ENCODE data around the gene PDZD4.

Gene PDZD4

GRCh38 chrX:153806999-153807575 is 23.3 kb downstream of the PDZD4 start:
- DNase-seq (ENCODE audit: low read depth): no peak

GRCh38 chrX:153805436-153805835 is 24.9 kb downstream of the PDZD4 start:
- DNase-seq (ENCODE audit: low read depth): no peak

GRCh38 chrX:153804621-153805020 is 25.7 kb downstream of the PDZD4 start:
- DNase-seq (ENCODE audit: low read depth): no peak

GRCh38 chrX:153804100-153804595 is 26.2 kb downstream of the PDZD4 start:
- DNase-seq (ENCODE audit: low read depth): no peak

DNA sequence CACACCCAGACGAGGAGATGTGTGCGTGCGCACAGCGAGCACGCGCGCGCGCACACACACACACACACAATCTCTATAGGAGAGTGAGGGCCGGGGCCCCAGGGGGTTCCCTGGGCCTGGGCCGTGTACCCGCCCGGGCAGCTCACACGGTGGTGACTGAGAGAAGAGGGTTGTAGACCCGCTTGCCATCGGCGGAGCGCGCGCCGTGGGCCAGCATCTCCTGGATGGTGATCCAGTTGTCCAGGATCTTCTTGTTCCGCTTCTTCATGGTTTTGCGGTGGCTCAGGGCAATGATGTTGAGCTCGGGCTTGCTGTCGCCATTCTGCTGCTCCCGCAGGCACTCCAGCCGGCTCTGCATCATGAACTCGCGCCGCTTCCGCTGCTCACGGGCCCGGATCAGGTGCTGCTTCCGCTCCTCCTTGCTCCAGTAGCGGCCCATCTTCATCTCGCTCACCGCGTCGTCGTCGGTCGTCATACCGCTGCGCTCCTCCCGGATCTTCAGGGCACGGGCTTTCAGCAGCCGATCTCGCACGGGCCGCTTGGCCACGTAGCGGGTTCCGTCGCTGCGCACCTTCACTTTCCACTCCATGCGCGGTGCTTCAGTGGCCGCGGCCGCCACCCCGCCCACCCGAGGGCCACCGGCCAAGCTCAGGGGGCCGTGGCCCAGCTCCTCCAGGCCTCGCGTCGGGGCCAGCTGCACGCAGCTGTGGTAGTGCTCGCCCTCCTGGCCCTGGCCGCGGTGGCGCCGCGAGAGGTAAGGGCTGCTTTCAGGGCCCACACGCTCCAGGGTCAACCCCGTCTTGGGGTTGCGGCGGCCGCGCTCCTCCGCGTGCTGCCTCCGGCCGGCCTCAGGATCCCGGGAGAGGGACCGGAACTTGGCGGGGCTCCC is 26.9 kb downstream of the PDZD4 start:
- no peak for DNase-seq (ENCODE audit: low read depth)

- no peak for DNase-seq (ENCODE audit: low read depth)
Measured at GRCh38 chrX:153802513-153803045, 27.8 kb downstream of the PDZD4 start.

DNA sequence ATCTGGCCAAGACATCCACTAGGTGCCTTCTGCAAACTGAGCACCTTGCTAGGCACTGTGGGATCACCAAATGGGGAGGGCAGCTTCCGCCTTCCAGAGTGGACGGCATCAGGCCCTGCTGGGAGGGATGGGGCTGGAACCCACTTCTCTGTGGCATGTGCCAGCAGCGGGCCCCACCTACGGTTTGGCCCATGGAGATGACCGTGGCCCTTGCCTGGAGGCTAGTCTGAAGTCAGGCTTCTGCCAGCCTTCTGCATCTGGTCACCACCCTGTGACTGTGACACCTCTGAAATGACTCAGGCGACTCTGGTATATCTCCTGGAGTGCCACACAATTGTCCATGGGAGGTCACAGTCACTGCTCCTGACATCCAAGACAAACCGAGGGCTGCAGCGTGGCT is 28.7 kb downstream of the PDZD4 start:
- no peak for DNase-seq (ENCODE audit: low read depth)

DNA sequence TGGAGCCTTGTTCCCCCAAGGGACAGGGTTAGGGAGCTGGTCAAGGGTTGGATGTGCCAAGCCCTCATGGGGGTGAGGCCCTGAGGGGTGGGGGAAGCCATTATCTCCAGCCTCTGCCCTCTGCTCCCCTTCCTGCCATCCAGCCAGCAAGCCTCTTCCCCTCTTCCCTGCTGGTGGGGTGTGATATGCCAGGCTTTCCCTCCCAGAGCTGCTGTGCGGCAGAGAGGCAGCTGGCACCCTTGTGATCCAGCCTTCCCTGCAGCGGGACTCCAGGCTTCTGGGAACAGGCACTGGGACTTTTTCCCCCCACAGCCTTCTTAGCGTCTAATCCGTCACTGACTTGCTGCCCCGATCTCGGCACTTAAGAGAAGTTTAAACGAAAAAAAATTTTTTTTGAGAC is 29.6 kb downstream of the PDZD4 start:
- DNase-seq (ENCODE audit: low read depth): no peak

DNA sequence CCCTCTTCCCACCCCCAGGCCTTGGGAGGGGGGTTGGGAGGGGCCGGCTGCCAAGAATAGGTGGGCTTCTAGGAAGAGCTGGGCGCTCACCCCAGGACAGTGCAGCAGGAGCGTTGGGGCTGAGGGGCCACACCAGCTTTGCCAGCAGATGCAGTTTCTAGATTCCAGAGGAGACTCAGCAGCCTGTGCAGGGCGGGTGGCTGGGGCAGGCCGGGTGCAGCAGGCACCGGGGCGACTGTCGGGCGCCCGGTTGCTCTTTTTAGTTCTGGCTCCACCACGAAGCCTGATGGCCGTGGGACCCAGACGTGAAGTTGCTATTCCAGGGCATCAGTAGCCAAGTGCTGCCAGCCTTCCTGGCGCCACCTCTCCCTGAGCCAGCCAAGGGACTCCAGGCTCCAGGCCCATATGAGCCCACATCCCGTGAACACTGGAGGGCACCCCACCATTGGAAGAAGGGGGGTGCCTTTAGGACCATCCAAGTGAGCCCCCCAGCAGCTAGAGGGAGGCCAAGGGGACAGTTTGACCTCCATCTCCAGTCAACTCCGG is 30.1 kb downstream of the PDZD4 start:
- no peak for DNase-seq (ENCODE audit: low read depth)

DNA sequence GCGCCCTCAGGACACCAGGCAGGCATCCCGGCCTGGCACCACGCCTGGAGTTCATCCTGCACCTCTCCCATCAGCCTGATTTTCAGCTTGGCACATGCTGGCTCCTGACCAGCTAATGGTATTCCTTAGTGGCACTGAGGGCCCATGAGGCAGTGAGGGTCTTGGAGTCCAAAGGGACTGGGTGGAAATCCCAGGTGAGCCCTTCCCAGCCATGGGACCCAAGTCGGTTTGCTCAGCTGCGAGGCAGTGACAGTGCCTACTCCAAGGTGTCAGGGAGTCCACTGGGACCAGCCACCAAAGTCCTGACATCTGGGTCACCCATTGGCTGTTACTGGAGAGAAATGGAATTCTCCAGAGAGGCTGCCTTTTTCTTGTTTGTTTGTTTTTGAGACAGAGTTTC is 31.0 kb downstream of the PDZD4 start:
- no peak for DNase-seq (ENCODE audit: low read depth)

GRCh38 chrX:153797415-153798015 is 32.8 kb downstream of the PDZD4 start:
- no peak for DNase-seq (ENCODE audit: low read depth)

- no peak for DNase-seq (ENCODE audit: low read depth)
Measured at GRCh38 chrX:153794897-153795816, 35.2 kb downstream of the PDZD4 start.

DNA sequence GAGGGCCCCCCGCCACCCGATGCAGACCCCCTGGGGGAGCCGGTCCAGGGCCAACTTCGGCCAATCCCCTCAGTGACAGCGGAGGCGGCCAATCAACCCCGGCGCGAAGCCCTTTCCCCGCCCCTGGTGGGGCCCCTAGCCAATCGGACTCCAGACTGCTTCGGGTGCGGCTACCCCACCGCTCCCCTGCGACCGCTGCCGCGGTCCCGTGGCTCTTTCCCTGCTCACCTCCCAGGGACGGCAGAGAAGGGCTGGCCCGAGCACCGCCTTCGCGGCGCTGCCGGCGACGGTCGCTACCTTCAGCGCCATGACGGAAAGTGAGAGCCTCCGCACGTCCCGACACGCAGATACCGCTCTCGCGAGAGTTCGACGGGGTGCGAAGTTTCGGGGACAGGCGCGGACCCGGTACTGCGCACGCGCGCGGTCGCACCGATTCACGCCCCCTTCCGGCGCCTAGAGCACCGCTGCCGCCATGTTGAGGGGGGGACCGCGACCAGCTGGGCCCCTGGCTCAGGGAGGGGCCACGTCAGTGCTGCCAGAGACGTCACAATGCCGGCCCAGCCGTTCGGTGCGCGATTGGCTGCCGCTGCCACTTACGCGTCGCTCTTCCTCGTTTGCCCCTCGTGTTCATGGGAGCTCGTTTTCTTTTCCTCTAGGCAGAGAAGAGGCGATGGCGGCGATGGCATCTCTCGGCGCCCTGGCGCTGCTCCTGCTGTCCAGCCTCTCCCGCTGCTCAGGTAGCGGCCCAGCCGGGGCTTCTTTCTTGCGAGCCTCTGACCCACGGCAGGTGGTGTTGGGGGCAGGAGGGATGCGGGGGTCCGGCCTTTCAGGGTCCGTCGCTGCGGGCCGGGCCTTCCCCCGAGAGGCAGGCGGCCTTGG is 36.1 kb downstream of the PDZD4 start, which contains the start of the genes IDH3G and SSR4:
TSS of gene IDH3G (minus strand) at position 358 of the 879 bp plus-strand sequence. CDS start at position 309, 49 bp downstream.
TSS of gene SSR4 (plus strand) at position 651 of the 879 bp plus-strand sequence. CDS start at position 671, 20 bp downstream.
- peak; percentile 85 for DNase-seq (ENCODE audit: low read depth)

- DNase-seq (ENCODE audit: low read depth): no peak
Measured at GRCh38 chrX:153793291-153793690, 37.1 kb downstream of the PDZD4 start.

DNA sequence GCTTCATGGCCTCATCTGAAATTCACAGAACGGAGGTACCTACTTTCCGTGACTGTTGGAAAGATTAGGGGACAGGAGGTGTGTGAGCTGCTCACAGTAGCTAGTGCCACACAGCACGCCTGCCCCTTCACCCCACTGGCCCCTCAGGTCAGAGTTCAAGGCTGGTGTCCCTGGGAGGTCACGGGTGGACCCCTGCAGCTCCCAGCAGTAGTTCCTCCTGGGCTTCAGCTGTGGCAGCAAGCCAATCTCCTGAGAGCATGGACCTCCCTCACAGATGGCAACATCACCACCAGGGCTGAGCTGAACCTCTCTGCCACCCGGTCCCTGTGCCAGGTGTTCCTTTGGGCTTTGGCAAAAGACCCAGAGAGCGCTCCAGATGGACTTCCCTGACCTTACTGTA is 38.0 kb downstream of the PDZD4 start:
- no peak for DNase-seq (ENCODE audit: low read depth)

DNA sequence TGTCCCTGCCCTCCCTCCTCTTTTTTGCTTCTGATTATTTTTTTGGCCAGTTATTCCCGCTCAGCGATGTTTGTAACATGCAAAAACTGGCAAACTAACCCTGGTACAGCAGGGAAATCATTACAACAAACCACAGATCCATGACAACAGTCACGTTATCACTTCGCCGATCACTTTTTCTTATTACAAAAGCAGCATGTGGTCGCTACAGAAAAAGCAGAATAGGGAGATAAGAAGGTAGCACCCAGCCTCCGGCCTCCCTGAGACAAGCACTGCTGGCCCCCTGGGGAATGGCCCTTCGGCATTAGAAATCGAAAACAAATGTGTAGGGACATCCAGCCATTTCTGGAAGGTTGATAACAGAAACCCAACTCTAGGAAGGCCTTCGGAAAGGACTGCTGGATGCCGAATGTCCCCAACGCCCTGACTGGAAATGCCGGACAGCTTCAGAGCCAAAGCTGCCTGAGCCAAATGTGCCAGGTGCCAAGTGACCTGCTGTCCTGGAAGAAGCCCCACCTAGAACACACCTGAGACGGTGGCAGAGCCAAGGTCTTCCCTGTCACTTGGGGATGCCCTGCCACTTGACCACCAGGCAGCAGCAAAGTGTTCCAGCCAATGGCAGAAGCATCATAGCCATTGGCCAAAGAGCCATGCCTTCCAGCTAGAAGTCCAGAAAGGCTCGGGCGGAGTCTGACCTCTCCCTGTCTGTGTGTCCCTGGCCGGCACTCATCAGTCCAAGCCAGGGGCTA is 39.1 kb downstream of the PDZD4 start:
- DNase-seq (ENCODE audit: low read depth): no peak

DNA sequence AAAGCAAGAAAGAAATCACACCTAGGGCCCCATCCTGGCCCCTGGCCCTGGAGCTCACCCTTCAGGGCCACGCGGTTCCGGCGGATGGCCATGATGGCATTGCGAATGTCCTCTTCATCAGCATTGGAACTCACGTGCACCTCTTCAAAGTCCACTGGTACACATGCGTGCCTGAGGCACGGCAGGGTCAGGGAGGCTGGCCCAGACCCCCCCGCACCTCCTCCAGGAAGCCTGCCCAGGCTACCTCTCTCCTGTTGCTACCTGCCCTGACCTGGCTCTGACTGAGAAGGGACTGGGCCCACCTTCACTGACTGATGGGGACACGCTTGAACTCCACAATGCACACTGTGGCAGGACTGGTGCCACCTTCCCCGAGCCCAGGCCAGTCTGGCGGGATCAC is 40.7 kb downstream of the PDZD4 start:
- no peak for DNase-seq (ENCODE audit: low read depth)

DNA sequence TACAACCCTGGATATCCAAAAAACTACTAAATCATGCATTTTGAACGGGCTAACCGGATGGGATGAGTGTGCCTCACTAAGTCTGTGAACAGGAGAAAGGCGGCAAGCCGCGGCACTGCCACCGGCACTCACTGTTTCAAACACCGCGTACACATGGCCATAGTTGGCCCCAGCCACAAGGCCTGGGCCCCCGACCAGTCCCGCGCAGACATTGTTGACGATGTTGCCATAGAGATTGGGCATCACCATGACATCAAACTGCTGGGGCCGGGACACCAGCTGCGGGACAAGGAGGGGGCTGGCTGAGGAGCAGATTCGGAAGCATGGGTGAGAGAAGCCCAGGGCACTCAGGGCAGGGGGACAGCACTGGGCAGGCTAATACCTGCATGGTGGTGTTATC is 43.7 kb downstream of the PDZD4 start:
- DNase-seq (ENCODE audit: low read depth): no peak

- DNase-seq (ENCODE audit: low read depth): no peak
Measured at GRCh38 chrX:153784325-153784967, 45.9 kb downstream of the PDZD4 start.
